Measurements from ENCODE around the gene CST3. TPM values are rescaled to one million over a fixed set of nuclear protein-coding genes. Genes with fewer than 3 reads are reported as not detected.

Gene CST3
- total RNA-seq, 4 donors from 2014 or later, result 1,253 to 2,184 (median 1,709) TPM

DNA sequence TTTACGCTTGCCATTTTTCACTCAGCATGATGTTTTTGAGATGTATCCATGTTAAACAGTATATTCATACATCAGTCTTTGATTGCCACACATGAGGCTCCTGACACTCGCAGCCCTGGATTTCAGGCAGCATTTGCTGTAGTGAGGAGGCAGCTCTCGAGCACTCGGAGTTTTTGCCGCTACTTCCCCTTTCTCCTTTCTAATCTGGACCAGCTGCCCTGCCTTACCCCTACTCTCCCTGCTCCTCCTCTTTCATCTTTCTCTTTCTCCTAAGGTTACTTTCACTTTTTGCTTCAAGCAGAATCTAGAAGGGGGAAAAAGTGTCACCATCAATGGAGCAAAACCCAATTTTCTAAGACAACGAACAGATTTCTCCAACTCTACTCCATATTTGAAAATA, 5.9 kb upstream of the CST3 start:
- no peaks in the 10 kb centered on the region for H3K36me3 ChIP-seq
- 68% methylated on average over 6 of the region's 6 CpGs for WGBS
- TF ChIP-seq, protein P1, sequence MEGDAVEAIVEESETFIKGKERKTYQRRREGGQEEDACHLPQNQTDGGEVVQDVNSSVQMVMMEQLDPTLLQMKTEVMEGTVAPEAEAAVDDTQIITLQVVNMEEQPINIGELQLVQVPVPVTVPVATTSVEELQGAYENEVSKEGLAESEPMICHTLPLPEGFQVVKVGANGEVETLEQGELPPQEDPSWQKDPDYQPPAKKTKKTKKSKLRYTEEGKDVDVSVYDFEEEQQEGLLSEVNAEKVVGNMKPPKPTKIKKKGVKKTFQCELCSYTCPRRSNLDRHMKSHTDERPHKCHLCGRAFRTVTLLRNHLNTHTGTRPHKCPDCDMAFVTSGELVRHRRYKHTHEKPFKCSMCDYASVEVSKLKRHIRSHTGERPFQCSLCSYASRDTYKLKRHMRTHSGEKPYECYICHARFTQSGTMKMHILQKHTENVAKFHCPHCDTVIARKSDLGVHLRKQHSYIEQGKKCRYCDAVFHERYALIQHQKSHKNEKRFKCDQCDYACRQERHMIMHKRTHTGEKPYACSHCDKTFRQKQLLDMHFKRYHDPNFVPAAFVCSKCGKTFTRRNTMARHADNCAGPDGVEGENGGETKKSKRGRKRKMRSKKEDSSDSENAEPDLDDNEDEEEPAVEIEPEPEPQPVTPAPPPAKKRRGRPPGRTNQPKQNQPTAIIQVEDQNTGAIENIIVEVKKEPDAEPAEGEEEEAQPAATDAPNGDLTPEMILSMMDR (IDR thresholded peaks at IDR 0.05), result no peak
- TF ChIP-seq POLR2A (IDR thresholded peaks at IDR 0.05; ENCODE audit: low read depth), result no peak
- no peak for TF ChIP-seq POLR2AphosphoS5 (IDR thresholded peaks at IDR 0.05)
- TF ChIP-seq EP300 (IDR thresholded peaks at IDR 0.05), result no peak
- H3K9me3 ChIP-seq, result no peaks in the 10 kb centered on the region
- no peak for DNase-seq (ENCODE audit: extremely low spot score)
- H3K4me1 ChIP-seq, result peaks cover 8 to 27% (median 16%) of the 10 kb centered on the region in 4 donors
- H3K27me3 ChIP-seq, result no peaks in the 10 kb centered on the region
- no peak overlapping the region for H3K4me3 ChIP-seq
- intact Hi-C loops (cut with DNase I), result no loop called here
- H3K27ac ChIP-seq (replicated peaks in 1 of 4), result no peak overlapping the region

GRCh38 chr20:23641936-23642751, 4.4 kb upstream of the CST3 start:
- H3K36me3 ChIP-seq, result no peaks in the 10 kb centered on the region
- H3K27me3 ChIP-seq, result no peaks in the 10 kb centered on the region
- WGBS, result 52% methylated on average over 12 of the region's 12 CpGs
- intact Hi-C loops (cut with DNase I), result no loop called here
- H3K4me3 ChIP-seq, result no peak overlapping the region
- H3K9me3 ChIP-seq, result no peaks in the 10 kb centered on the region
- H3K27ac ChIP-seq (replicated peaks in 1 of 4), result peak overlapping the region; percentile 32 to 62 (median 40)
- H3K4me1 ChIP-seq, result peaks cover 8 to 35% (median 19%) of the 10 kb centered on the region in 4 donors
- peak; percentile 92 for DNase-seq (ENCODE audit: extremely low spot score)
- TF ChIP-seq POLR2A (IDR thresholded peaks at IDR 0.05; ENCODE audit: low read depth), result no peak
- TF ChIP-seq POLR2AphosphoS5 (IDR thresholded peaks at IDR 0.05), result peak; percentile 35 to 54

DNA sequence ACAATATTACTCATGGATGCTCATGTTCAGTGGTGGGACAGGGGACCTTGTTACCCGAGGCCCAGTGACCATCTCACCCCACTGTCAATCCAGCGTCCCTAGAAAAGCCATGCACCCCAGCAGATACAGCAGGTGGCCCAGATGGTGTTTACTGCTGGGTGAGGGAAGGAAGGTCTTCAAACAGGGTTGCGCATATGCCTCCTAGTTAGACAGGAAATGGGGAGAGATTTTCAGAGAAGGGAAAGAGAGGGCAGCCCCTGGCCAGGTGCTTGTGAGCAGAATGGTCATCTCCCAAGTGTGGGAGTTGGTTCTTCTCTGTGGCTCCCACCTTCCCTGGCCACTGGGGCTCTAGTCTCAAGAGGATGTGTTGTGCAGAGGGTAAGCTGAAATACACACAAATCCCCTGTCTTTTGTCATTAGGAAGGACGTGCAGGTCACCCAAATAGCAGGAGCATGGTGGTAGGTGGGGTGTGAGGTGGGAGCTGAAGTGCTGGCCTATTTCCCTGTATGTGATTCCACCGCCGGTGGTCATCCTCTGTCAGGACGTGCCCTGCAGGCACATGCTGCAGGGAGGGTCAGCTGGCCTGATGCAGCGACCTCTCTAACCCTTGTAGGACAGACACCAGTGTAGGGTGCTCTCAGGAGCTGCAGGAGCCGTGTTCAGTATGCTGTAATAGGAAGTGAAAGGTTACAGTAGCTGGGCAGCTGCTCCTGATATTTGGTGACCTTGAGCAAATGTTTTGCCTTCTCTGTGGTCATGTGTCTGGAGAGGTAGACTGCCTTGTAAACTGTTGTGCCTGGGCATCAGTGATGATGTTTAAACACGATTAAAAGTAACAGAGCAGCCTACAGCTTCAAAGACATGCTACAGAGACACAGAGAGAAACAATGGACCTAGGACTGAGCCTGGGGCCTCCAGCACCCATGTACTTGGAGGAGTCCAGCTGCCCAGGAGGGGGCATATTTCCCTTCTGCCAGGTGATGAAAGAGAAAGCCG, 3.2 kb upstream of the CST3 start:
- no peaks in the 10 kb centered on the region for H3K27me3 ChIP-seq
- DNase-seq (ENCODE audit: extremely low spot score), result peak; percentile 90
- no peak overlapping the region for H3K4me3 ChIP-seq
- TF ChIP-seq EP300 (IDR thresholded peaks at IDR 0.05) (no peak), POLR2A (IDR thresholded peaks at IDR 0.05; ENCODE audit: low read depth) (no peak), POLR2AphosphoS5 (IDR thresholded peaks at IDR 0.05) (no peak)
- TF ChIP-seq, protein P1 (IDR thresholded peaks at IDR 0.05), result no peak
- no peaks in the 10 kb centered on the region for H3K9me3 ChIP-seq
- no peaks in the 10 kb centered on the region for H3K36me3 ChIP-seq
- intact Hi-C loops (cut with DNase I), result no loop called here
- WGBS, result 84% methylated on average over 9 of the region's 11 CpGs
- peak overlapping the region in 2 of 4 donors; percentile 32 to 62 for H3K27ac ChIP-seq (replicated peaks in 1 of 4)
- H3K4me1 ChIP-seq, result peaks cover 16 to 43% (median 29%) of the 10 kb centered on the region in 4 donors

DNA sequence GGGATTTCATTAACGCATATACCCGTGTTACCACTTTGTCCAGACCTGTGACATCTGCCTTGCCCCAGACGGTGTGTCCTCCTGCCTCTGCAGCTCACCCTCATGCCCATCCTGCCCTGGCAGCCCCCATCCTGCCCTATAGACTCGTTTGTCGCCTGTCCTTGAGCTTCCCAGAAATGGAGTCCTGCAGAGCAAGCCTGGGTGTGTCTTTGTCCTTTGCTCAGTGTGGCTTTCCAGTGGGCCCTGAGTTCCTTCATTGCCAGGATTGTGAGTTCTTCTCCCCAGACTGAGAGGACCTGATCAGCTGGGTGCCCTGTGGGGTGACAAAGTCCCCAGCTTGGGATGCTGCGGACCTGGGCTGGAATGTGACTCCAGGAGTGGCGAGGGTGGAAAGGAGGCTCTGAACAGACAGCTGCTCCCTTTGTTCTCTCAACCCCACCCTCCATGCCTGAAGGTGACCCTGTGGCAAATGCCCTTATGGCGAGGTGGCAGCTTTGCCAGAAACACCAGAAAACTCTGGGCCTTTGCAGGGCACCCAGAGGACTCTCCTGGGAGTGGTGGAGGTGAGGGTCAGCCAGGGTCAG, 2.4 kb upstream of the CST3 start:
- Histone ChIP-seq H3K9me3 (no peaks in the 10 kb centered on the region), H3K4me1 (peaks cover 21 to 52% (median 38%) of the 10 kb centered on the region in 4 donors), H3K27me3 (no peaks in the 10 kb centered on the region), H3K4me3 (no peak overlapping the region), H3K36me3 (peaks cover 0 to 3% (median 1%) of the 10 kb centered on the region in 4 donors), H3K27ac (replicated peaks in 1 of 4) (no peak overlapping the region)
- TF ChIP-seq, protein P1 (IDR thresholded peaks at IDR 0.05), result no peak
- TF ChIP-seq POLR2AphosphoS5 (IDR thresholded peaks at IDR 0.05), result no peak
- no peak for TF ChIP-seq POLR2A (IDR thresholded peaks at IDR 0.05; ENCODE audit: low read depth)
- no peak for TF ChIP-seq EP300 (IDR thresholded peaks at IDR 0.05)
- DNase-seq (ENCODE audit: extremely low spot score), result peak; percentile 74
- intact Hi-C loops (cut with DNase I), result no loop called here
- WGBS, result 99% methylated on average over 7 of the region's 8 CpGs
